Measurements from ENCODE around the gene LRRC4C.

- TF ChIP-seq, protein P1, sequence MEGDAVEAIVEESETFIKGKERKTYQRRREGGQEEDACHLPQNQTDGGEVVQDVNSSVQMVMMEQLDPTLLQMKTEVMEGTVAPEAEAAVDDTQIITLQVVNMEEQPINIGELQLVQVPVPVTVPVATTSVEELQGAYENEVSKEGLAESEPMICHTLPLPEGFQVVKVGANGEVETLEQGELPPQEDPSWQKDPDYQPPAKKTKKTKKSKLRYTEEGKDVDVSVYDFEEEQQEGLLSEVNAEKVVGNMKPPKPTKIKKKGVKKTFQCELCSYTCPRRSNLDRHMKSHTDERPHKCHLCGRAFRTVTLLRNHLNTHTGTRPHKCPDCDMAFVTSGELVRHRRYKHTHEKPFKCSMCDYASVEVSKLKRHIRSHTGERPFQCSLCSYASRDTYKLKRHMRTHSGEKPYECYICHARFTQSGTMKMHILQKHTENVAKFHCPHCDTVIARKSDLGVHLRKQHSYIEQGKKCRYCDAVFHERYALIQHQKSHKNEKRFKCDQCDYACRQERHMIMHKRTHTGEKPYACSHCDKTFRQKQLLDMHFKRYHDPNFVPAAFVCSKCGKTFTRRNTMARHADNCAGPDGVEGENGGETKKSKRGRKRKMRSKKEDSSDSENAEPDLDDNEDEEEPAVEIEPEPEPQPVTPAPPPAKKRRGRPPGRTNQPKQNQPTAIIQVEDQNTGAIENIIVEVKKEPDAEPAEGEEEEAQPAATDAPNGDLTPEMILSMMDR (IDR thresholded peaks at IDR 0.05; ENCODE audit: extremely low read depth in 1 of 2, insufficient read depth in 1 of 2, low read depth in 1 of 2, low read length in 2 of 2): no peak
- no peak for TF ChIP-seq POLR2AphosphoS5 (IDR thresholded peaks at IDR 0.05; ENCODE audit: insufficient read depth, low read depth, low read length)
Observed at GRCh38 chr11:40294741-40295140, 1164.7 kb downstream of the LRRC4C start.

Data from endothelial cell of umbilical vein (primary cell).